Liver (tissue), 3 donors: ENCODE measurements around the gene GIPC2.
A peak's percentile ranks its signal among the peaks of the same experiment; 100 is the strongest.

ENCODE experiments used
- ATF3 ChIP-seq: IDR thresholded peaks from 2 replicates; pipeline ENCODE4 v1.6.1; 2016; ENCODE audit warnings: antibody characterized with exemption
- CTCF ChIP-seq: fragments of 150-350 bp; IDR thresholded peaks from 2 replicates; pipeline ENCODE4 v1.5.1; 2017; ENCODE audit warnings: improper control_type of control experiment, low read depth, low read length; ENCODE audit not compliant: missing input control
- FOXA1 ChIP-seq: IDR thresholded peaks from 2 replicates; pipeline ENCODE4 v1.6.1; 2016; ENCODE audit warnings: antibody characterized with exemption
- GABPA ChIP-seq, 2 donors: IDR thresholded peaks in 1 of 2; conservative IDR thresholded peaks in 1 of 2; 2 replicates each; pipeline ENCODE4 v1.6.1; 2016; ENCODE audit warnings: antibody characterized with exemption in 2 of 2, mild to moderate bottlenecking in 1 of 2, moderate library complexity in 1 of 2
- MAX ChIP-seq: IDR thresholded peaks from 2 replicates; pipeline ENCODE4 v1.6.1; 2016; ENCODE audit warnings: antibody characterized with exemption
- REST ChIP-seq: IDR thresholded peaks from 2 replicates; pipeline ENCODE4 v1.6.1; 2016; ENCODE audit warnings: antibody characterized with exemption, mild to moderate bottlenecking
- TAF1 ChIP-seq: conservative IDR thresholded peaks from 2 replicates; pipeline ENCODE4 v1.6.1; 2016; ENCODE audit warnings: antibody characterized with exemption, mild to moderate bottlenecking
- donor health status: healthy.
- donor health status: healthy.

- TF ChIP-seq CTCF: peak; percentile 93
- TF ChIP-seq REST: no peak
- TF ChIP-seq MAX: no peak
- no peak for TF ChIP-seq FOXA1
- no peak for TF ChIP-seq GABPA (IDR thresholded peaks at IDR 0.05 in 1 of 2, conservative IDR thresholded peaks at IDR 0.05 in 1 of 2)
- no peak for TF ChIP-seq ATF3
- TF ChIP-seq TAF1: no peak
These were observed 68.5 kb downstream of the GIPC2 start for GRCh38 chr1:78114034-78114956.
